ENCODE measurements around the gene SLC38A10.

SLC38A10 gene

GRCh38 chr17:81295031-81295675 is at the start of gene SLC38A10:
SLC38A10 (minus strand) TSS chr17:81295307; CDS start chr17:81294921, 386 bp downstream.
- peak within 1 kb of the TSS; percentile 80 for H3K4me3 ChIP-seq (ENCODE audit: low read depth, low read length)

GRCh38 chr17:81342269-81343070 is 47.4 kb upstream of the SLC38A10 start:
- peak overlapping the region; percentile 8 for H3K4me3 ChIP-seq (ENCODE audit: low read depth, low read length)

GRCh38 chr17:81341516-81342268 is 46.6 kb upstream of the SLC38A10 start:
- no peak overlapping the region for H3K4me3 ChIP-seq (ENCODE audit: low read depth, low read length)

- no peak overlapping the region for H3K4me3 ChIP-seq (ENCODE audit: low read depth, low read length)
Measured at GRCh38 chr17:81340607-81341515, 45.8 kb upstream of the SLC38A10 start.

GRCh38 chr17:81339534-81340296 is 44.6 kb upstream of the SLC38A10 start:
- no peak overlapping the region for H3K4me3 ChIP-seq (ENCODE audit: low read depth, low read length)

GRCh38 chr17:81339191-81339533 is 44.1 kb upstream of the SLC38A10 start:
- H3K4me3 ChIP-seq (ENCODE audit: low read depth, low read length) = no peak overlapping the region

GRCh38 chr17:81338274-81339190 is 43.4 kb upstream of the SLC38A10 start:
- no peak overlapping the region for H3K4me3 ChIP-seq (ENCODE audit: low read depth, low read length)

- H3K4me3 ChIP-seq (ENCODE audit: low read depth, low read length) = no peak overlapping the region
Measured at GRCh38 chr17:81337476-81337879, 42.4 kb upstream of the SLC38A10 start.

- H3K4me3 ChIP-seq (ENCODE audit: low read depth, low read length) = no peak overlapping the region
Measured at GRCh38 chr17:81336930-81337325, 41.8 kb upstream of the SLC38A10 start.

GRCh38 chr17:81336296-81336929 is 41.3 kb upstream of the SLC38A10 start:
- no peak overlapping the region for H3K4me3 ChIP-seq (ENCODE audit: low read depth, low read length)

- H3K4me3 ChIP-seq (ENCODE audit: low read depth, low read length) = no peak overlapping the region
Measured at GRCh38 chr17:81335773-81336157, 40.7 kb upstream of the SLC38A10 start.

- H3K4me3 ChIP-seq (ENCODE audit: low read depth, low read length) = no peak overlapping the region
Measured at GRCh38 chr17:81334987-81335772, 40.1 kb upstream of the SLC38A10 start.

GRCh38 chr17:81334391-81334901 is 39.3 kb upstream of the SLC38A10 start:
- H3K4me3 ChIP-seq (ENCODE audit: low read depth, low read length) = no peak overlapping the region

GRCh38 chr17:81333616-81334368 is 38.7 kb upstream of the SLC38A10 start:
- H3K4me3 ChIP-seq (ENCODE audit: low read depth, low read length) = no peak overlapping the region

- H3K4me3 ChIP-seq (ENCODE audit: low read depth, low read length) = no peak overlapping the region
Measured at GRCh38 chr17:81332914-81333528, 37.9 kb upstream of the SLC38A10 start.

- no peak overlapping the region for H3K4me3 ChIP-seq (ENCODE audit: low read depth, low read length)
Measured at GRCh38 chr17:81332118-81332834, 37.2 kb upstream of the SLC38A10 start.
